HEK293 (cell line): ENCODE results near the gene SCN8A.

ENCODE experiments used
- CTCF ChIP-seq: fragments of 450-650 bp; formaldehyde crosslinking; IDR thresholded peaks from 2 replicates; pipeline ENCODE4 v1.5.1; 2016; ENCODE audit warnings: missing biosample characterization, missing genetic modification characterization
- GLI2 ChIP-seq: fragments of 450-650 bp; formaldehyde crosslinking; IDR thresholded peaks from 2 replicates; pipeline ENCODE4; 2017; ENCODE audit warnings: missing biosample characterization, missing genetic modification characterization, low read depth, borderline replicate concordance
- PRDM4 ChIP-seq: fragments of 450-650 bp; formaldehyde crosslinking; IDR thresholded peaks from 2 replicates; pipeline ENCODE4 v1.5.1; 2017; ENCODE audit warnings: missing biosample characterization, missing genetic modification characterization
- SCRT1 ChIP-seq: fragments of 450-650 bp; formaldehyde crosslinking; IDR thresholded peaks from 2 replicates; pipeline ENCODE4 v1.5.1; 2016; ENCODE audit warnings: missing biosample characterization, missing genetic modification characterization, borderline replicate concordance
- SP2 ChIP-seq: fragments of 450-650 bp; formaldehyde crosslinking; IDR thresholded peaks from 2 replicates; pipeline ENCODE4 v1.5.1; 2016; ENCODE audit warnings: missing biosample characterization, missing genetic modification characterization
- TCF7L2 ChIP-seq: IDR thresholded peaks from 2 replicates; pipeline ENCODE4 v1.6.1; 2011; ENCODE audit warnings: low read depth, mild to moderate bottlenecking, inconsistent platforms, low read length, moderate library complexity, borderline replicate concordance
- YY1 ChIP-seq: fragments of 450-650 bp; formaldehyde crosslinking; IDR thresholded peaks from 2 replicates; pipeline ENCODE4 v1.5.1; 2018; ENCODE audit warnings: missing biosample characterization, missing genetic modification characterization
- ZFP3 ChIP-seq: fragments of 450-650 bp; formaldehyde crosslinking; IDR thresholded peaks from 2 replicates; pipeline ENCODE4 v1.5.1; 2016; ENCODE audit warnings: low read depth, missing biosample characterization, missing genetic modification characterization
- ZFP37 ChIP-seq: fragments of 450-650 bp; formaldehyde crosslinking; IDR thresholded peaks from 2 replicates; pipeline ENCODE4 v1.5.1; 2016; ENCODE audit warnings: missing biosample characterization, missing genetic modification characterization
- ZNF549 ChIP-seq: fragments of 450-650 bp; IDR thresholded peaks from 2 replicates; pipeline ENCODE4 v1.5.1; 2018; ENCODE audit warnings: missing biosample characterization, missing genetic modification characterization, mild to moderate bottlenecking, inconsistent platforms, moderate library complexity
- ZNF704 ChIP-seq: fragments of 450-650 bp; formaldehyde crosslinking; IDR thresholded peaks from 2 replicates; pipeline ENCODE4 v1.5.1; 2016; ENCODE audit warnings: missing biosample characterization, missing genetic modification characterization

GRCh38 chr12:51632623-51633022 is 41.6 kb downstream of the SCN8A start:
- TF ChIP-seq ZFP37 (tag by site-specific recombination) (no peak), PRDM4 (tag by site-specific recombination) (no peak), YY1 (tag by site-specific recombination) (no peak), SCRT1 (no peak), GLI2 (tag by site-specific recombination) (no peak), CTCF (tag by site-specific recombination) (no peak), SP2 (tag by site-specific recombination) (no peak), ZFP3 (tag by site-specific recombination) (no peak), TCF7L2 (no peak), ZNF704 (tag by site-specific recombination) (no peak), ZNF549 (tag by site-specific recombination) (no peak)
